A673 (cell line): ENCODE measurements around the gene SMU1. TPM values are rescaled to one million over a fixed set of nuclear protein-coding genes. Genes with fewer than 3 reads are reported as not detected.

Experiments
- BruUV-seq: library from RNA; stranded (reverse); fragments of 400-500 nt; replicated peaks from 2 replicates; lab custom pipeline; 2021; lab: Mats Ljungman, UMichigan
- CTCF ChIA-PET: fragments of 300-600 bp; sonication (Branson Sonifier 250); formaldehyde crosslinking; loops from one replicate; lab custom pipeline; 2022; ENCODE audit warnings: antibody characterized with exemption; lab: Charles Lee
- POLR2A ChIA-PET: fragments of 300-600 bp; sonication (Branson Sonifier 250); formaldehyde crosslinking; loops from one replicate; lab custom pipeline; 2022; ENCODE audit warnings: antibody characterized with exemption; ENCODE audit not compliant: low non-redundant PET; lab: Charles Lee
- DNase-seq: peaks from one replicate; pipeline ENCODE4 v3.0.0-alpha.2; 2015; ENCODE audit warnings: low spot score
- H3K27ac ChIP-seq: fragments of 200-600 bp; sonication (generic); 2 replicates; pipeline ENCODE4 v1.5.1; 2016; ENCODE audit warnings: mixed run types, low read depth, mild to moderate bottlenecking, mixed read lengths, antibody characterized with exemption, low read length; ENCODE audit not compliant: poor library complexity, severe bottlenecking
- H3K27me3 ChIP-seq: fragments of 200-600 bp; sonication (generic); replicated peaks from 2 replicates; pipeline ENCODE4 v1.6.1; 2017; ENCODE audit warnings: mixed run types, low read depth, mild to moderate bottlenecking, mixed read lengths, antibody characterized with exemption, low read length; ENCODE audit not compliant: insufficient read depth, poor library complexity
- H3K36me3 ChIP-seq: fragments of 200-600 bp; sonication (generic); 2 replicates; pipeline ENCODE4 v1.6.1; 2016; ENCODE audit warnings: mixed run types, mild to moderate bottlenecking, mixed read lengths, antibody characterized with exemption, low read length; ENCODE audit not compliant: insufficient read depth, poor library complexity, severe bottlenecking
- H3K4me1 ChIP-seq: fragments of 200-600 bp; sonication (generic); 2 replicates; pipeline ENCODE4 v1.6.1; 2017; ENCODE audit warnings: mixed run types, mild to moderate bottlenecking, mixed read lengths, antibody characterized with exemption, low read length; ENCODE audit not compliant: insufficient read depth, poor library complexity, severe bottlenecking
- H3K4me3 ChIP-seq: fragments of 200-600 bp; sonication (generic); 2 replicates; pipeline ENCODE4 v1.5.1; 2016; ENCODE audit warnings: low read depth, mixed run types, mild to moderate bottlenecking, mixed read lengths, low read length; ENCODE audit not compliant: poor library complexity, severe bottlenecking
- H3K9me3 ChIP-seq: fragments of 200-600 bp; sonication (generic); 2 replicates; pipeline ENCODE4 v1.6.1; 2016; ENCODE audit warnings: mixed run types, low read depth, mild to moderate bottlenecking, mixed read lengths, antibody characterized with exemption, low read length; ENCODE audit not compliant: poor library complexity, severe bottlenecking
- CTCF ChIP-seq: fragments of 300-800, 200-600 bp; sonication (generic); conservative IDR thresholded peaks from 2 replicates; pipeline ENCODE4 v1.5.1; 2017; ENCODE audit warnings: low read depth, mild to moderate bottlenecking, antibody characterized with exemption, low read length, moderate library complexity, mixed read lengths
- EZH2 ChIP-seq: fragments of 200-600 bp; sonication (generic); IDR thresholded peaks from 2 replicates; pipeline ENCODE4 v1.6.1; 2017; ENCODE audit warnings: borderline replicate concordance, low read depth, mild to moderate bottlenecking, mixed read lengths, antibody characterized with exemption, low read length; ENCODE audit not compliant: poor library complexity, severe bottlenecking
- intact Hi-C: fragments of 100-400 bp; cut with micrococcal nuclease; formaldehyde crosslinking; loops from one replicate; pipeline ENCODE4 v1.10.0; 2022; ENCODE audit not compliant: unreplicated experiment
- total RNA-seq: library from RNA; stranded (reverse); gene quantifications from 2 replicates; pipeline ENCODE4 v1.2.3, GENCODE V29; 2021

Gene SMU1
- total RNA-seq, 1 experiment from 2014 or later, result 31.2 TPM

- CTCF ChIA-PET, result no interaction called here
- BruUV-seq, result no TSS peak
- H3K36me3 ChIP-seq, result peaks cover 7% of the 10 kb centered on the region
- no peak for DNase-seq
- no peak for TF ChIP-seq EZH2
- no peak for TF ChIP-seq CTCF
- no peak overlapping the region for H3K27ac ChIP-seq
- H3K27me3 ChIP-seq, result no peaks in the 10 kb centered on the region
- H3K9me3 ChIP-seq, result no peaks in the 10 kb centered on the region
- POLR2A ChIA-PET, result no interaction called here
- H3K4me1 ChIP-seq, result no peaks in the 10 kb centered on the region
- intact Hi-C loops, result no loop called here
- H3K4me3 ChIP-seq, result no peak overlapping the region
Observed at GRCh38 chr9:33117796-33118195, 41.3 kb upstream of the SMU1 start.

- intact Hi-C loops, result no loop called here
- H3K4me3 ChIP-seq, result no peak overlapping the region
- DNase-seq, result no peak
- H3K4me1 ChIP-seq, result no peaks in the 10 kb centered on the region
- H3K27ac ChIP-seq, result no peak overlapping the region
- no peaks in the 10 kb centered on the region for H3K27me3 ChIP-seq
- H3K36me3 ChIP-seq, result peaks cover 7% of the 10 kb centered on the region
- ChIA-PET POLR2A (no interaction called here), CTCF (no interaction called here)
- TF ChIP-seq EZH2, result no peak
- no peak for TF ChIP-seq CTCF
- H3K9me3 ChIP-seq, result no peaks in the 10 kb centered on the region
- no TSS peak for BruUV-seq
Observed at GRCh38 chr9:33117306-33117705, 40.8 kb upstream of the SMU1 start.

GRCh38 chr9:33116860-33117259, 40.4 kb upstream of the SMU1 start:
- CTCF ChIA-PET, result no interaction called here
- no TSS peak for BruUV-seq

More at GRCh38 chr9:33116860-33117259, 40.4 kb upstream of the SMU1 start:
- POLR2A ChIA-PET, result no interaction called here
- Histone ChIP-seq H3K27ac (no peak overlapping the region), H3K4me3 (no peak overlapping the region), H3K4me1 (no peaks in the 10 kb centered on the region), H3K27me3 (no peaks in the 10 kb centered on the region), H3K9me3 (no peaks in the 10 kb centered on the region), H3K36me3 (peaks cover 7% of the 10 kb centered on the region)
- no peak for DNase-seq
- intact Hi-C loops, result no loop called here
- TF ChIP-seq CTCF (no peak), EZH2 (no peak)
